HG03280 (cell line): ENCODE results near the gene SMKR1.
"Not testable (repeated sequence)": the region's sequence is repeated elsewhere in the genome, so short reads cannot be mapped to it uniquely, and the experiment has no call there.

Experiments used
- ATAC-seq: cut with Tn5 transposase; IDR thresholded peaks from one replicate; pipeline ENCODE4 v1.9.1; 2021; ENCODE audit warnings: mild to moderate bottlenecking, moderate library complexity; ENCODE audit not compliant: unreplicated experiment

Gene SMKR1

DNA sequence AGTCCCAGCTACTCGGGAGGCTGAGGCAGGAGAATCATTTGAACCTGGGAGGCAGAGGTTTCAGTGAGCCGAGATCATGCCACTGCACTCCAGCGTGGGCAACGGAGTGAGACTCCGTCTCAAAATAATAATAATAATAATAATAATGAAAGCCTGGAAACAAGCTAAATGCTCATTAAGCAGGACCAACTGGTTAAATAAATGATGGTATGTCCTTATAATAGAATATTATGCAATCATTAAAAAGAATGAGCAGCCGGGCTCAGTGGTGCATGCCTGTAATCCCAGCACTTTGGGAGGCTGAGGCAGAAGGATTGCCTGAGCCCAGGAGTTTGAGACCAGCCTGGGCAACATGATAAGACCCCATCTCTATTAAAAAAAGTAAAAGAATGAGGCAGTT lies 21.0 kb upstream of the SMKR1 start:
- ATAC-seq, result not testable (repeated sequence)

DNA sequence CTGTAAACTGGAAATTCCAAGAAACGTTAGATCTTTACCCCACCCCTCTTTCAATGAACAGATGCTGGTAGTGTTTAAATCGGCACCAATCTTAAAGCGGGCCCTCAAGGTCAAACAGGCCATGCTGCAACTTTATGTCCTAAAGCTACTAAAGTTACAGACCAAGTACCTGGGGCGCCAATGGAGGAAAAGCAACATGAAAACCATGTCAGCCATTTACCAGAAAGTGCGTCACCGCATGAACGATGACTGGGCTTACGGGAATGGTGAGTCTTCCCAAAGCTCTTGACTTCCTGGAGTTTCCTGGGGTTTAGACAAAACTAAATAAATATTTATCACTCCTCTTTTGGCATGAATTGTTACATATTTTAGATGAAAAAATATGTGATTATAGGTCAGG lies 19.6 kb upstream of the SMKR1 start:
- no peak for ATAC-seq

DNA sequence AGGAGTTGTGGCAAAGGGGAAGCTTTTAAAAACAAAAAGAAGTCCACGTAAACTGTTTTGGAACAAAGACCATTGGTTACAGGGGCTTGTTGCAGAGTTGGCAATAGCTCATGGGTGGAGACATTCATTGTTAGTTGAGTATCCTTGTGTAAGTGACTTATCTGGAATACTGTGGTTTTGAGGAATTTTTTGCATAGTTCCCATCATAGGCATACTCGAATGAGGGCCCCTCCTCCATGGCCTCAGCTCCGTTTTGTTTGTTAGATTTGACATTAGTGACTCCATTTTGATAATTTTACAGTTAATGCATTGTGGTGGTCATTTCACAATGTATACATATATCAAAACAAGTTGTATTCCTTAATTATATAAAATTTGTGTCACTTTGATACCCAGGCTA lies 12.8 kb upstream of the SMKR1 start:
- ATAC-seq, result no peak

DNA sequence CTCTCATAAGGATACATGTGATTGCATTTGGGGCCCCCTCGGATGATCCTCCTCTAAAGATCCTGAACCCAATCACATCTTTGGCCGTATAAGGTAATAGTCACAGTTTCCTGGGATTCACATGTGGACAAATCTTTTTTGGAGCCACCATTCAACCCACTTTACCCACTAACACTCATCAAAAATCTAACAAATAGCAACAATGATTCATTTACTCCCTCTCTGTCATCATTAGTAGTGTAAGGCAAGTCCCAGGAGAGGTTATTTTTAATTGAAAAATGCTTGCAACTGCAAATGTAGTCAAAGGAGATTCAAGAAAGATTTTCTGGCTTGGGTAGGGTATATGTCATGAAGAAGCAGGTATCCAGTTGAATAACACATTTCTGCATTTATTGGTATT lies 9.9 kb upstream of the SMKR1 start:
- ATAC-seq, result no peak

DNA sequence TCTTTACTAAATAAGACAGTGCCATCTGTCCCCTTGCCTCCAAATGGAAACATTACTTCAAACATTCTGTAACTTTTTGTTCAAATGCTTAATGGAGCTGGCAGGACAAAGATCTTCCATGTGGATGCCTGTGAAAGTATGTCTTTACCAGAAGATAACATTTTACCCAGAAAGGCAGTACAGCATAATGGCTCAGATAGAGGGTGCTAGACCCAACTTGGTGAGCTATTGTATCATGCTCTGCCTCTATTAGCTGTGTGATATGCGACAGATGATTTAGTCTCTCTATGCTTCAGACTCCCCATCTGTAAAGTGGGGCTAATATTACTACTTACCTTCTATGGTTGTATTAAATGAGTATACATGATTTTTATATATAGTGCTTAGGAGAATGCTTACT lies 8.8 kb upstream of the SMKR1 start:
- ATAC-seq, result peak; percentile 38

DNA sequence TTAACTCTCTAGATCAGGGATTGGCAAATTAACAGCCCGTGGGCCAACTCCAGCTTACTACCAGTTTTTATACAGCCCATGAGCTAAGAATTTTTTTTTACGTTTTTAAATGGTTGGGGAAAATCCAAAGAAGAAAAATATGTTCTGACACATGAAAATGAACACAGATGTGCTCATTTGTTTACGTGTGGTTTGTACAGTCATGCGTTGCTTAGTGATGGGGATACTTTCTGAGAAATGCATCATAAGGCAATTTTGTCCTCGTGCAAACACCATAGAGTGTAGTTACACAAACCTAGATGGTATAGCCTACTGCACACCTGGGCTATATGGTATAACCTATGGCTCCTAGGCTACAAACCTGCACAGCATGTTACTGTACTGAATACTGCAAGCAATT lies 8.3 kb upstream of the SMKR1 start:
- ATAC-seq, result peak; percentile 79

DNA sequence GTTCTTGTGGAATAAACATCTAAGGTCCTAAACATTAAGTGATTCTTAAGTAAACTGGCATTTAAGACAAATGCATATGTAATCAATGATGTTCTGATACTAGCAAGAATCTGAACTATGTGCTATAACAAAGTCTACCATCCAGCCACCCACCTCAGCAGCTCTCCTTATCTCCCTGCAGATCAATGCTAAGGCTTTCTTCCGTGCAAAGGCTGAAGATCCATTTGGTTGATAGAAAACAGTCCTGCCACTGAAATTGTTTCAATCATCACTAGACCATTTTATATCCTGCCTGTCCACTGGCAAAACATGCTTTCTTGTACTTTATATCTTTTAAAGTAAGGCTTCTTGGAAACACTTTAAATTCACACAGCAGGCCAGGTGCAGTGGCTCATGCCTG lies 6.3 kb upstream of the SMKR1 start:
- no peak for ATAC-seq

DNA sequence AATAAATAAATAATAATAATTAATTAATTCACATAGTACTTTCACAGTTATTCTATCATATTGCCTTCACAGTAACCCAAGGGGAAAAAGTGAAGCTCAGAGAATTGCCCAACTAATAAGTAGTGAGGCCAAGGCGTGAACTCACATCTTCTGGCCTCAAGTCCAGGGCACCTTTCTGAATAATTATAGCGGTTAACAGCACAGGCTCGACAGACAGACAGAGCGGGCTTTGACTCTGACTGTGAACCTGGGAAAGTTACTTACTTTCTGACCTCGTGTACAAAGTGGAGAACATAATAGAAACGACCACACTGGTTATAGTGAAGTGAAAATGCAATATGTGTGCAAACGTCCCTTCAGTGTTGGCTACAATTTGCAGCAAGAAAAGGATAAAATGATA lies 5.7 kb upstream of the SMKR1 start:
- no peak for ATAC-seq

DNA sequence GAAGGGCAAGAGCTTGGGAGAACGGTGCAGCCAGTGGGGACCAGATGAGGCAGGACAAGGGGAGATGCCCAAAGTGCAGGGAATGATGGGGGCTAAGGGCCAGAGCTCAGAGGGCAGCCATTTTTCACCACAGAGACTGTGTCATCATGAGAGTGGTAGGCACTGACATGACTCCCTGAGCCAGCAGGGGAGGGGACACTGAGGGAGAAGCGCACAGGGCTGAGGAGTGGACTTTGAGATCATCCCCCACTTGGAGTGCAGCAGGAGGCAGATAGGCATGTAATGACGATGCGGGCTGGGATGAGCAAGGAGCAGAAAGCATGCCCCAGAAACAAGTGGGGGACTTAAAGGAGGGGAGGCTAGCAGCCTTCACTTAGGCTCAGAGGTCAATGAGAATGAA lies 5.2 kb upstream of the SMKR1 start:
- no peak for ATAC-seq

DNA sequence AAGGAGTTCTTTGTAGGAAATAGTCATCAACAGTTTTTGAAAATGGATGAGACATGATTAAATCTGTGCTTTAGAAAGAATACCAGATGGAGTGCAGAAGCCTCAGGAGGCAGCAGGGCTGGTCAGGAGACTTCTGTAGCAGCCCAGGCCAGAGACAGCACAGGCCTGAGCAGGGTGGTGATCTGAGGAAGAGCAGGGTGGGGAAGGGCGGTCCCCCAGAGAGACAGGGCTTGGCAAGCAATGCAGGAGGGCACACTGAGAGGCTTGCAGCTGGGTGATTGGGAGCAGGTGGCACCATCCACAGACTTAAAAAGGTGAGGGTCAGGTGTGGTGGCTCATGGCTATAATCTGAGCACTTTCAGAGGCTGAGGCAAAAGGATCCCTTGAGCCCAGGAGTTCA lies 4.3 kb upstream of the SMKR1 start:
- no peak for ATAC-seq

DNA sequence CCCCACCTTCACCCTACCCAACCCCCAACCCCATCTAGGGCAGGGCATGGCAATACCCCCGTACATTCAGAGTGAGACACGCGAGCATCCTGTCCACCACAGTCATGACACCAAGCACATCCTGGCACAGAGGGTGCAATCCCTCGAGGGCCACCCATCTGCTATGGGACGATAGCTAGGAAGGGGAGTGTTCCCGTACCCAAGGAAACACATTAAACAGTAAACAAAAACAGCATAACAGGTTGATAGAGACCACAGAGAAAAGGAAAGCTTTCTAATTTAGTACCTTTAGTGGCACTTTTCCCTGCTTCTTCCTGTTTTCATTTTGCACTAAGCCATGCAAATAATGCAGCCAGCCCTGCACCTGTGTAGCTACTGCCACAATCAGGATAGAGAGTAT lies 2.3 kb upstream of the SMKR1 start:
- ATAC-seq, result peak; percentile 31

DNA sequence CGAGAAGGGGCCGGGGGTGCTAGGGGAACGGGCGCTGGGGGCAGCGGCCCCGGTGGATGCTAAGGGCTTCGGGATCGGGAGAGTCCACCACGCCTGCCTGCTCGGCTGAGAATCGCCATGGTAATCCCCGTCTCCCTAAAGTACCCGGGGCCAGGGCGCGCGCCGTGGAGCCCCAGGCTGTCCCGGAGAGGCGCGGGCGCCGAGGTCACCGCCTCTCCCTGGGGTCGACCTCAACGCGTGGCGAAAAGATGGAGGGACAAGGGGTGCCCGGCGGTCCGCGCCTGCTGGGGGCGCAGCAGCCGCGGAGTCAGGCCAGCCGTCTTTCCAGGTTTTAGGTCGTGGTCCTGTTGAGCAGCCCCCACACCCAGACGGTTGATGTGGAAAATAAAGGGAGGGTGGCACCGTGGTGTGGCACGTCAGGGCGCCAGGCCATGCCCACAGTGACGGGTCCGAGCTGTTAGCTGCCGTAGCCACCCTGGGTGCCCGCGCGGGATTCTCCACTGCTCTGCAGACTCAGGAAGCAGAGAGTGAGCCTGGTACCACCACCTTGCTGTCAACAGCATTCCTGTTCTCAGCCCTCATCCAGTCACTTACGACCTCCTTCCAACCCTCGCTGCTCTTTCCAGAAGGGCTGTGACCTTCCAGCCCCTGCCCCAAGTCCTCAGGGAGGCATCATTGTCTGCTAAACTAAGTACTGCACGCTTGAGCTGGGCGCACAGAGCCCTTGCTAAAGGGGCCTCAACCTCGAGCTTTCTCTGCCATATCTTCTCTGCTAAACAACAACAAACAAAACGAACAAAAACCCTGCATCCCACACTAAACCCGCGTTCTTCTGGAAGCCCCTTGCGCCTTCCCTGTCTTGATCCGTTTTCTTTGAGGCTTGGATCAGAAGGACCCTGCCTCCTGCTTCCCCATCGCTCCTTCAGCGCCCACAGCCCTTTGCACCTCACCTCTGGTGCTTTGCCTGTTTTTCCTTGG lies 666 bp downstream of the SMKR1 start:
- peak; percentile 8 for ATAC-seq

DNA sequence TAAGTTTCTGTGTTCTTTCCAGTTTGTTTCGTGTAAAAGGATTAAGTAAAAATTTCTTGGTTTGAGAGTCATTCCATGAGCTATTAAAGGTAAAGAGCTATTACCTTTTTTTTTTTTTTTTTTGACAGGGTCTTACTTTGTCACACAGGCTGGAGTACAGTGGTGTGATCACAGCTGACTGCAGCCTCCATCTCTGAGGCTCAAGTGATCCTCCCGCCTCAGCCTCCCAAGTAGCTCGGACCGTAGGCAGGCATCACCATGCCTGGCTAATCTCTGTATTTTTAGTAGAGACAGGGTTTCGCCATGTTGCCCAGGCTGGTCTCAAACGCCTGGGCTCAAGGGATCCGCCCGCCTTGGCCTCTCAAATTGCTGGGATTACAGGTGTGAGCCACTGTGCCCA lies 1.4 kb downstream of the SMKR1 start:
- no peak for ATAC-seq

DNA sequence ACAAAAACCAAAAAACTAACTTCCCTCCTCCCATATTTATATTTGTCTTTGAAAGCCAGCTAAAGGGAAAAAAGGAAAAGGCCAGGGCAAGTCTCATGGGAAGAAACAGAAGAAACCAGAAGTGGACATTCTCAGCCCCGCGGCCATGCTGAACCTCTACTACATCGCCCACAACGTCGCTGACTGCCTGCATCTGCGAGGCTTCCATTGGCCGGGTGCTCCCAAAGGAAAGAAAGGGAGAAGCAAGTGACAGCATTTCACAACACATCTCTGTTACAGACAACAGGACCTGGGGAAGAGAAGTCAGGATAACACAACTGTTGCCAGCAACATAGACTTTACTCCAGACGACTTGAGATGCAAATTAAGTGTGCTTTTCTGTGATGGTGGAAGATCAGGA lies 9.9 kb downstream of the SMKR1 start:
- ATAC-seq, result no peak

DNA sequence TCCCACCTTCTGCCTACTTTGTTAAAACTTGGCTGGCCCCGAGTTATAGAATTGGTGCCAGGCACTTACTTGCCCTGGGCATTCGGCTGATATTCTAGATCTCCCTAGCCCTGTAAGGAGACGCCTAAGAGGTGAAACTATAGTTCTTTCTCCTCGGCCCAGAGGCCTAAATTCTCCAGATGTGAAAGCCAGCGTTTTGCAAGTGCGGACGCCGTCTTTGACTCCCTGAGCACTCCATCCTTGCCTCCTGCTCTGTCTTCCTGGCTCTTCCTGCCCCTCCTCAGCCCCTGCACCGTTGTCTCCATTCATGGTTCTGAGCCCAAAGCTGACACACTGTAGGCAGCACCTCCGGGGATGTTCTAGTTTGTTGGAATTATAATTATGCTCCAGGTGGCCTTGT lies 11.2 kb downstream of the SMKR1 start:
- ATAC-seq, result no peak

DNA sequence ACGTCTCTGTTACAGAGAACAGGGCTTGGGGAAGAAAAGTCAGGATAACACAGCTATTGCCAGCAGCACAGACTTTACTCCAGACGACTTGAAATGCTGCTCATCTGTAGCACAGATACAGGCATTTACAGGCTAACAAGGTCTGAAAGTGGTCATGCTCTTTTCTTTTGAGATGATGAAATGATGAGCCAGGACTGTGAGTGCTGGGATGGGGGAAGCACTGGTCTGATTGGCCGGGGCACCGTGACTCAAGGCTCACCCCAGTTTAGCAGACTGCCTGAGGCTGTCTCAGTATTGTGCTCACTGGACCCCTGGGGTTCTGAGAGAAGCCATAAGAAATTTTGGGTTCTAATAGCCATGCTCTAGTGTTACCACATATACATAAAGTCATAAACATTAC lies 12.4 kb downstream of the SMKR1 start:
- no peak for ATAC-seq

DNA sequence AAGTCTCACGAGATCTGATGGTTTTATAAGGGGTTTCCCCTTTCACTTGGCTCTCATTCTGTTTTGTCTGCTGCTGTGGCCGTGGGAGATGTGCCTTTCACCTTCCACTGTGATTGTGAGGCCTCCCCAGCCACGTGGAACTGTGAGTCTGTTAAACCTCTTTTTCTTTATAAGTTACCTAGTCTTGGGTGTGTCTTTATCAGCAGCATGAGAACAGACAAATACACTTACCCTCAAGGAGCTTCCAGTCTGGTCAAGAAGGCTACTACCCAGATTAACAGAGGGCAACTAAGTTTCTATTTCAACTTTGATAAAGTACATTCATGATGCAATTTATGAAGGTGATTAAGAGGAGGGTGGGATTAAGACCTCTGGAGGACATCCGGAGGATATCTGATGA lies 13.1 kb downstream of the SMKR1 start:
- ATAC-seq, result no peak

DNA sequence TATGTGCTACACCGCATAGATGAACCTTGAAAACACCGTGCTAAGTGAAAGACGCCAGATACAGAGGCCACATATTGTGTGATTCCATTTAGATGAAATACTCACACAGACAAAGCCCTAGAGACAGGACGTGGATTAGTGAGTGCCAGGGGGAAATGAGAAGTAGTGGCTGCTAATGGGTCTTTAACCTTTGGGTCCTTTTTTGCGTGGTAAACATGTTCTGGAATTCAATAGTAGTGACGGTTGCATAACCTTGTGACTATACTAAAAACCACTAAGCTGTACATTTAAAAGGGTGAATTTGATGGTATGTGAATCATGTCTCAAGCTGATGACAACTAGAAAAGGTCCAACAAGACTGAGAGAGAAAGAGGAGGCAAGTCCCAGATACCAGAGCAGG lies 15.6 kb downstream of the SMKR1 start:
- ATAC-seq, result no peak

DNA sequence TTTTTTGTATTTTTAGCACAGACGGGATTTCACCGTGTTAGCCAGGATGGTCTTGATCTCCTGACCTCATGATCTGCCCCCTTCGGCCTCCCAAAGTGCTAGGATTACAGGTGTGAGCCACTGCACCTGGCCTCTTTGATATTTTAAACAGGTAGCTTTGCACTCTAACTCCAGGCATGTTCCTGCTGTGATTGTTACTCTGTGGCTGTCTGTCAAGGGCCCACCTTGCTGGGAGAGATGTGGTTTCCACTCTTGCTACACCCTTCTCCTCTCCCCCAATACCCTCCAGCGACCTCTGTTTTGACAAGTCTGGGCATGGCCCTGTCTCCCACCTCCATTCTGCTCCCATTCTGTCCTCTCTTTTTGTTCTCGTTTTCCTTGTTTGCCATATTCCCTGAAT lies 17.1 kb downstream of the SMKR1 start:
- ATAC-seq, result no peak

DNA sequence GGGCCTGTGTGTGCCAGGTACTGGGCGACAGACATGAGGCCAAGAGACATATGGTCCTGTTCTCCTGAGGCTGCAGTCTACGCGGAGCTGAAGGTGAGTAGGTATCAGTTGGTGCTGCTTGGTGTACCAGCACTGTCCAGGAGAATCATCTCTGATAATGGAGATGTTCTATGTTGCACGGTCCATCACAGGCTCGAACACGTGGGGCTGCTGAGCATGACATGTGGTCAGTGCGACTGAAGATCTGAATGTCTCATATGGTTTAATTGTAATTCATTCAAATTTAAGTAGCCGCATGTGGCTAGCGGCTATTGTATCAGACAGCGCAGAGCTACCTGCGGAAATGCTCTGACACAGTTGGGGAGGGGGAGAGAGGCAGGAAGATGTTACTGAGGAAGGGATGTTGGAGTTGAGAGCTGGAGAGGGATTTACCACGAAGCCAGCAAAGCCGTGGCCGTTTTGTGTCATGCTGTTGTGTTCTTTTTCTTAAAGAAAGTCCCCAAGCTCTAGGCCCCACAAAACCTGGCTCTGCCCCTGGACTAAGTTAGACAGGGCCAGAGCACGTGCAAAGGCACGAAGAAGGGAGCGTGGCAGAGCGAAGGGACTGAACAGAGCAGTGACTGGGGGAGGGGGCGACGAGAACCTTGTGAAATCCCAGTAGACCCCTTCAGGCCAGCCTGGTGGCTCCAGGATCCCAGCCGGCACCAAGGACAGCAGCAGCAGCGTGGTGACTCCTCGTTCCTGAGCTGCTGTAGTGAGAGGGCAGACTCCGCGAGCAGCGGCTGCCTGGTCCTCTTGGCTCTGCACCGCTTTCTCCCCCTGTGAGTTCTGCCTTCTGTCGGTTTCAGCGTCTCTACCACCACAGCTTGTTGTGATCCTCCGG lies 20.0 kb downstream of the SMKR1 start:
- no peak for ATAC-seq

DNA sequence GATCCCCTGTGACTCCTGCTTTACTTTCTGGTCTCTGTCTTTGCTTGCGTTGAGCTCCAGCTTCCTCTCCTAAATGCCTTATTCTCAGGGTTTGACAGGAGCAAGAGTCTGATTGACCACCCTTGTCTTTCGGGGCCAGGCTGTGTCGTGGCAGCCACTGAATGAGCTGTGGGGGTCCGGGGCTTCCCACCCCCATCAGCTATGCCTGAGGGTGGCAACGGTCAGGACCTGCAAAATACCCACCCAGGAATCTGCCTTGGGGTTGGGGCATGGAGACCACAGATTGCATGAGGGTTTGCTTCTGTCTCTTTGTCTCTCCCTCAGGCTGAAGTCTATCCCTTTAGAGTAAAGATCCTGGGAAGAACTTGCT lies 20.6 kb downstream of the SMKR1 start:
- ATAC-seq, result no peak

DNA sequence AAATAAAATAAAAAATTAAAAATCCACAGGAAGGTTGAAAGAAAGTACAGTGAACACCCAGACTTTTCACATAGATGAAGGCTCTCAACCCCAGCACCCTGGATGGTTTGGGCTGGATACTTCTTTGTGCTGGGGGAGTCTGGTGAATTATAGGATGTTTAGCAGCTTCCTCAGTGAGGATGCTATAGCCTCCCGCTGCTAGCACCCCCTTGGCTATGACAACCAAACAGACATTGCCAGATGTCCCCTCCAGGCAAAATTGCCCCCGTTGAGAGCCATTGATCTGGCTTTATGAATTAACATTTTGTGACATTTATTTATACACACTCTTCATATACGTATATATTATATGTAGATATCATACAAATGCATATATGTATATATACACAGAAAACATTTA lies 21.6 kb downstream of the SMKR1 start:
- ATAC-seq, result no peak
